ENCODE results near the gene IGFBP2. TPM values are rescaled to one million over a fixed set of nuclear protein-coding genes. Genes with fewer than 3 reads are reported as not detected.

IGFBP2 gene
- total RNA-seq, 1 experiment from 2014 or later, result not detected

DNA sequence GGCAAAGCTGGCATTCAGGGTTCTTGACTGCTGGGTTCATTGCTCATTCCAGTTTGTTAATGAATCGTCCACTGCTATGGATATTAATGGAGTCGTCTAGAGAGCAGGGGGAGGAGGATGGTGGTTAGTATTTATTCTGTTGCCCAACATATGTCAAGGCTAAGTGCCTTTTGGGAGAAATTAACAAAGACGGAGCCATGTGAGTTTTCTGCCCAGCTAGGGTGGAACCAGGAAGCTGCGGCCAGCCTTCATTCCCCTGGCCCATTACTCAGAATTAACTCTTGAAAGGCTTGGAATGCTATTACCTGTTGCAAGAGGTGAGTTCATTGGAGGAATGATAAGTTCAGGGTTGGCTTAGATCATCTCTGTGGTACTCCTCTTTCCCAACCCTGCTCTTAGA is 19.3 kb downstream of the IGFBP2 start:
- Histone ChIP-seq H4K20me1 (ENCODE audit: insufficient read depth, low read depth, low read length) (no peaks in the 10 kb centered on the region), H3K4me2 (ENCODE audit: low read depth, low read length, poor library complexity, severe bottlenecking) (no peak overlapping the region), H3K9ac (ENCODE audit: low read length) (no peak overlapping the region), H3K36me3 (ENCODE audit: insufficient read depth, low read length) (no peaks in the 10 kb centered on the region), H3K4me3 (ENCODE audit: low read length) (no peak overlapping the region), H3K4me1 (ENCODE audit: low read length) (no peaks in the 10 kb centered on the region), H2AFZ (ENCODE audit: low read length) (no peak overlapping the region), H3K9me2 (replicated peaks; ENCODE audit: insufficient read depth, low read length) (no peaks in the 10 kb centered on the region), H3K27ac (ENCODE audit: low read length) (no peak overlapping the region), H3K79me2 (ENCODE audit: low read length) (no peaks in the 10 kb centered on the region), H3K27me3 (ENCODE audit: low read length) (no peaks in the 10 kb centered on the region), H3K9me3 (ENCODE audit: low read length) (no peaks in the 10 kb centered on the region)
- DNase-seq, result no peak

- Histone ChIP-seq H2AFZ (ENCODE audit: low read length) (no peak overlapping the region), H3K27ac (ENCODE audit: low read length) (no peak overlapping the region), H3K4me1 (ENCODE audit: low read length) (no peaks in the 10 kb centered on the region), H3K9ac (ENCODE audit: low read length) (no peak overlapping the region), H3K36me3 (ENCODE audit: insufficient read depth, low read length) (no peaks in the 10 kb centered on the region), H3K9me3 (ENCODE audit: low read length) (no peaks in the 10 kb centered on the region), H4K20me1 (ENCODE audit: insufficient read depth, low read depth, low read length) (no peaks in the 10 kb centered on the region), H3K4me2 (ENCODE audit: low read depth, low read length, poor library complexity, severe bottlenecking) (no peak overlapping the region), H3K9me2 (replicated peaks; ENCODE audit: insufficient read depth, low read length) (no peaks in the 10 kb centered on the region), H3K27me3 (ENCODE audit: low read length) (no peaks in the 10 kb centered on the region), H3K4me3 (ENCODE audit: low read length) (no peak overlapping the region), H3K79me2 (ENCODE audit: low read length) (no peaks in the 10 kb centered on the region)
- no peak for DNase-seq
Measured at GRCh38 chr2:216653093-216653799, 20.0 kb downstream of the IGFBP2 start.

GRCh38 chr2:216653931-216654365 is 20.7 kb downstream of the IGFBP2 start:
- DNase-seq, result no peak
- Histone ChIP-seq H3K4me1 (ENCODE audit: low read length) (no peaks in the 10 kb centered on the region), H3K9me3 (ENCODE audit: low read length) (no peaks in the 10 kb centered on the region)

GRCh38 chr2:216654528-216655052 is 21.4 kb downstream of the IGFBP2 start:
- H3K9me2 ChIP-seq (replicated peaks; ENCODE audit: insufficient read depth, low read length), result no peaks in the 10 kb centered on the region
- H3K4me3 ChIP-seq (ENCODE audit: low read length), result no peak overlapping the region
- no peaks in the 10 kb centered on the region for H4K20me1 ChIP-seq (ENCODE audit: insufficient read depth, low read depth, low read length)
- no peak overlapping the region for H3K27ac ChIP-seq (ENCODE audit: low read length)
- no peak for DNase-seq
- H3K27me3 ChIP-seq (ENCODE audit: low read length), result no peaks in the 10 kb centered on the region
- no peak overlapping the region for H2AFZ ChIP-seq (ENCODE audit: low read length)
- no peak overlapping the region for H3K4me2 ChIP-seq (ENCODE audit: low read depth, low read length, poor library complexity, severe bottlenecking)
- H3K4me1 ChIP-seq (ENCODE audit: low read length), result no peaks in the 10 kb centered on the region
- no peaks in the 10 kb centered on the region for H3K79me2 ChIP-seq (ENCODE audit: low read length)
- H3K9me3 ChIP-seq (ENCODE audit: low read length), result no peaks in the 10 kb centered on the region
- H3K9ac ChIP-seq (ENCODE audit: low read length), result no peak overlapping the region
- no peaks in the 10 kb centered on the region for H3K36me3 ChIP-seq (ENCODE audit: insufficient read depth, low read length)

More at GRCh38 chr2:216653931-216654365, 20.7 kb downstream of the IGFBP2 start:
- Histone ChIP-seq H3K27ac (ENCODE audit: low read length) (no peak overlapping the region), H2AFZ (ENCODE audit: low read length) (no peak overlapping the region), H4K20me1 (ENCODE audit: insufficient read depth, low read depth, low read length) (no peaks in the 10 kb centered on the region), H3K4me2 (ENCODE audit: low read depth, low read length, poor library complexity, severe bottlenecking) (no peak overlapping the region), H3K27me3 (ENCODE audit: low read length) (no peaks in the 10 kb centered on the region), H3K4me3 (ENCODE audit: low read length) (no peak overlapping the region), H3K9ac (ENCODE audit: low read length) (no peak overlapping the region), H3K36me3 (ENCODE audit: insufficient read depth, low read length) (no peaks in the 10 kb centered on the region), H3K9me2 (replicated peaks; ENCODE audit: insufficient read depth, low read length) (no peaks in the 10 kb centered on the region), H3K79me2 (ENCODE audit: low read length) (no peaks in the 10 kb centered on the region)

DNA sequence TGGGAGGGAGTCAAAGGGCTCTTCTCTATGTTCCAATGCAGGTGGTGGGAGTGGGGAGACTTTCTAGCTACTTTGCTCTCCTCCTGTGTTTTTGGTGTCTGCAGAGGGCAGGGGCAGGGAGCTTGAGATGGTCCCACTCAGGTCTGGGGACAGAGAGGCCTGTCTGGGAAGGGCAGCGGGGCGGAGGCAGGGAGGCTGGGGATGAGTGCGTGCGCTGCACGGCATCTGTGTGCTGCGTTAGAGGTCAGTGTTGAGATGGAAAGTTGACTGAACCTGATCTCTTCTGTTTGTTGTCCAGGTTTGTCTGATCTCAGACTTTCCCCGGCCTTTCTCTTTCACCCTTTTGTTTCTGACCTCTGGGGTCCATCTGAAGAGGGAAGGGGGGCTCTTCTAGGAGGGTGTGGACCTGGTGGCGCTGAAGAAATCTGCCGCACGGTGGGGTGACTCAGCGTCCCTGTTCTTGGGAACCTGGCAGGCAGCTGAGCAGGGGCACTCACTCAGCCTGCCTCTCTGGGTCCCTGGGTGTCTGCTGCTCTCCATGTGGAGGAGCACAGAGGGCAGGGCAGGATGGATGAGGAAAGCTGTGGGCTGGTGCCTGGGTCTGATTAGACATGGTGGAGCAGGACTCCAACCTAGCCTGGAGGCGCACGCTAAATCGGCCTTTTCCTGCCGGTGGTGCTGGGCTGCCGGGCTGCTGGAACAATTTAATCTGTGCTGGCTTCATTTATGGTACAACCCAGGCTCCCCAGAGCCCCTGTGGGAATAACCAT is 24.1 kb downstream of the IGFBP2 start:
- Histone ChIP-seq H3K27me3 (ENCODE audit: low read length) (no peaks in the 10 kb centered on the region), H3K36me3 (ENCODE audit: insufficient read depth, low read length) (no peaks in the 10 kb centered on the region), H3K27ac (ENCODE audit: low read length) (no peak overlapping the region), H3K9me3 (ENCODE audit: low read length) (no peaks in the 10 kb centered on the region), H3K4me3 (ENCODE audit: low read length) (no peak overlapping the region), H2AFZ (ENCODE audit: low read length) (no peak overlapping the region), H3K4me1 (ENCODE audit: low read length) (no peaks in the 10 kb centered on the region), H3K4me2 (ENCODE audit: low read depth, low read length, poor library complexity, severe bottlenecking) (no peak overlapping the region), H3K79me2 (ENCODE audit: low read length) (no peaks in the 10 kb centered on the region), H3K9me2 (replicated peaks; ENCODE audit: insufficient read depth, low read length) (no peaks in the 10 kb centered on the region), H3K9ac (ENCODE audit: low read length) (no peak overlapping the region), H4K20me1 (ENCODE audit: insufficient read depth, low read depth, low read length) (no peaks in the 10 kb centered on the region)
- DNase-seq, result no peak

DNA sequence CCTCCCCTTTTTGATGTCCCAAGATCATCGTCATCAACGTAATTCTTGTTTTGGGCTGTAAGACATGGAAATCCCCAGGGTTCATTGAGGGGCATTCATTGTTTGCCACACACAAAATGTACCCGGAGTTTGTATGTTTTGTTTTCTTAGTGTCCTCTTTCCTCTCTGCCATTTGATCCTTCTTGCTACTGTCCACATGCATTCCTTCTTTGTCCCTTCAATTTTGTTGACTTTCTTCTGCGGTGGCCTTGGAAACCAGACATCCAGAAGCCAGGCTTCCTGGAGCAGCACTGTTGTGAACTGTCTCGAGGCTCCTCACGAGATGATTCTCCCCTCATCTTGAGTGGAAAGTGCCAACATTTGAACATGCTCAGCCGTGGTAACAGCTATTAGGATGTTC is 24.8 kb downstream of the IGFBP2 start:
- no peaks in the 10 kb centered on the region for H3K4me1 ChIP-seq (ENCODE audit: low read length)
- no peaks in the 10 kb centered on the region for H3K79me2 ChIP-seq (ENCODE audit: low read length)
- no peaks in the 10 kb centered on the region for H3K9me3 ChIP-seq (ENCODE audit: low read length)
- no peak overlapping the region for H3K9ac ChIP-seq (ENCODE audit: low read length)
- H2AFZ ChIP-seq (ENCODE audit: low read length), result no peak overlapping the region
- no peak for DNase-seq
- no peaks in the 10 kb centered on the region for H3K9me2 ChIP-seq (replicated peaks; ENCODE audit: insufficient read depth, low read length)
- H3K27ac ChIP-seq (ENCODE audit: low read length), result no peak overlapping the region
- H3K4me2 ChIP-seq (ENCODE audit: low read depth, low read length, poor library complexity, severe bottlenecking), result no peak overlapping the region
- no peak overlapping the region for H3K4me3 ChIP-seq (ENCODE audit: low read length)
- no peaks in the 10 kb centered on the region for H3K27me3 ChIP-seq (ENCODE audit: low read length)
- no peaks in the 10 kb centered on the region for H4K20me1 ChIP-seq (ENCODE audit: insufficient read depth, low read depth, low read length)
- H3K36me3 ChIP-seq (ENCODE audit: insufficient read depth, low read length), result no peaks in the 10 kb centered on the region

- H3K4me3 ChIP-seq (ENCODE audit: low read length), result no peak overlapping the region
- no peaks in the 10 kb centered on the region for H3K9me3 ChIP-seq (ENCODE audit: low read length)
- no peak overlapping the region for H3K9ac ChIP-seq (ENCODE audit: low read length)
- no peak overlapping the region for H3K4me2 ChIP-seq (ENCODE audit: low read depth, low read length, poor library complexity, severe bottlenecking)
- H3K79me2 ChIP-seq (ENCODE audit: low read length), result no peaks in the 10 kb centered on the region
- no peaks in the 10 kb centered on the region for H4K20me1 ChIP-seq (ENCODE audit: insufficient read depth, low read depth, low read length)
- no peaks in the 10 kb centered on the region for H3K9me2 ChIP-seq (replicated peaks; ENCODE audit: insufficient read depth, low read length)
- H3K27ac ChIP-seq (ENCODE audit: low read length), result no peak overlapping the region
- no peaks in the 10 kb centered on the region for H3K27me3 ChIP-seq (ENCODE audit: low read length)
- no peak overlapping the region for H2AFZ ChIP-seq (ENCODE audit: low read length)
- no peak for DNase-seq
- H3K4me1 ChIP-seq (ENCODE audit: low read length), result no peaks in the 10 kb centered on the region
- no peaks in the 10 kb centered on the region for H3K36me3 ChIP-seq (ENCODE audit: insufficient read depth, low read length)
Measured at GRCh38 chr2:216658757-216659156, 25.5 kb downstream of the IGFBP2 start.

DNA sequence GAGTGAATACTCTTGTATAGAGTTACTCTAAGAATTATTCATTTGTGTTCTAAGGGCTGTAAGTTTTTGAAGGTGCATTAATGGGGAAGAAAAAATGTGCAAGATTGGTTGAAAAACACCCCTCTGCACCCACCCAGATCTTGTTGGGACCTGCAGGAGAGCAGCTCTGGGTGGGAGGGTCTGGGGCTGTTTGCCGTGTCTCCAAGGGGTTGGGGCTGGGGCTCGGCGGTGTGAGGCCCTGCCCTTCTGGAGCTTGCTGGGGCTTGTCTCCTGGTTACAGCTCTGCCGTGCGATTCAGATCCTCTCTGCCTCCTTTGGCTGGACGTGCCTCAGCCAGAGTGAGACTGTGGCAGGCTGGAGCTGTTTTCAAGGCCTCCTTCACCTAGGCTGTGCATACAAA is 26.1 kb downstream of the IGFBP2 start:
- Histone ChIP-seq H3K27me3 (ENCODE audit: low read length) (no peaks in the 10 kb centered on the region), H3K79me2 (ENCODE audit: low read length) (no peaks in the 10 kb centered on the region), H3K4me3 (ENCODE audit: low read length) (no peak overlapping the region), H3K9me3 (ENCODE audit: low read length) (no peaks in the 10 kb centered on the region), H2AFZ (ENCODE audit: low read length) (no peak overlapping the region), H4K20me1 (ENCODE audit: insufficient read depth, low read depth, low read length) (no peaks in the 10 kb centered on the region), H3K4me2 (ENCODE audit: low read depth, low read length, poor library complexity, severe bottlenecking) (no peak overlapping the region), H3K27ac (ENCODE audit: low read length) (no peak overlapping the region), H3K4me1 (ENCODE audit: low read length) (peaks cover 2% of the 10 kb centered on the region), H3K36me3 (ENCODE audit: insufficient read depth, low read length) (no peaks in the 10 kb centered on the region), H3K9me2 (replicated peaks; ENCODE audit: insufficient read depth, low read length) (no peaks in the 10 kb centered on the region), H3K9ac (ENCODE audit: low read length) (no peak overlapping the region)
- no peak for DNase-seq

All from Karpas-422 (cell line).